Urinary bladder (tissue), 4 donors: ENCODE measurements around the gene ZIC4. TPM values are rescaled to one million over a fixed set of nuclear protein-coding genes. Genes with fewer than 3 reads are reported as not detected.

Source experiments
- DNase-seq: peaks from one replicate; pipeline ENCODE4 v3.0.0-alpha.2; 2015; ENCODE audit errors: extremely low spot score
- H3K27ac ChIP-seq: one replicate; pipeline ENCODE4 v1.5.1; 2013; ENCODE audit warnings: low read depth, mild to moderate bottlenecking, moderate library complexity
- H3K36me3 ChIP-seq: one replicate; pipeline ENCODE4 v1.6.1; 2013; ENCODE audit warnings: mild to moderate bottlenecking, moderate library complexity; ENCODE audit not compliant: insufficient read depth
- H3K4me1 ChIP-seq: one replicate; pipeline ENCODE4 v1.6.1; 2013; ENCODE audit warnings: mild to moderate bottlenecking, moderate library complexity; ENCODE audit not compliant: insufficient read depth
- H3K4me3 ChIP-seq: one replicate; pipeline ENCODE4 v1.5.1; 2013; ENCODE audit warnings: low read depth, low read length
- WGBS: extraction: QIAGEN DNeasy Blood & Tissue Kit; methylation state at CpG from one replicate; pipeline ENCODE4 v1.1.7; 2013; 5-methylcytosine and 5-hydroxymethylcytosine counted together
- polyA plus RNA-seq: library from polyadenylated mRNA; stranded (reverse); fragments of 200-250 nt; gene quantifications from one replicate; pipeline ENCODE4 v1.2.3, GENCODE V29; 2013
- total RNA-seq: library from RNA; depleted of rRNA; stranded (reverse); fragments of >200 nt; gene quantifications from one replicate; pipeline ENCODE4 v1.2.3, GENCODE V29; 2014
- donor health status: healthy with polysubstance abuse.
- donor health status: healthy.

Gene ZIC4
- total and polyA plus RNA-seq, 2 donors, result not detected

DNA sequence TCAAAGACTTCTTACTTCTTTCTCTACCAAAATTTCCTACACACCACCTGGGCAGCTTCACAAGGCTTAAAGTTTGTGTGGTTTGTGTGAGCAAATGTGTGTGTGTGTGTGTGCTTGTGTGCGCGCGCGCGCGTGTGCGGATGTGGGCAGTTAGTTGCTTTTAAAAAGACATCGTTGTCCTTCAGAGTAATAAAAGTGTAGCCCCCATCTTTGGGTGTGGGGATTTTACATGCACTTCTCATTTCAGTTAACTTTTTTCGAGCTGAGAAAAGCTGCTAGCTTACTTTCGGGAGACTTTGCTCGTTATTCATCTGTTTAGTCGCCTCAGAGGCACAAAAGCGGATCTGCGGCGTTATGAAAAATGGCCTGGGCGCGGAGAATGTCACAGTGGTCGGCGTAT is 36.0 kb downstream of the ZIC4 start:
- H3K4me3 ChIP-seq, result no peak overlapping the region
- no peak overlapping the region for H3K27ac ChIP-seq
- DNase-seq, result no peak
- H3K36me3 ChIP-seq, result no peaks in the 10 kb centered on the region
- no peaks in the 10 kb centered on the region for H3K4me1 ChIP-seq
- 5% methylated on average over 19 of the region's 19 CpGs for WGBS

DNA sequence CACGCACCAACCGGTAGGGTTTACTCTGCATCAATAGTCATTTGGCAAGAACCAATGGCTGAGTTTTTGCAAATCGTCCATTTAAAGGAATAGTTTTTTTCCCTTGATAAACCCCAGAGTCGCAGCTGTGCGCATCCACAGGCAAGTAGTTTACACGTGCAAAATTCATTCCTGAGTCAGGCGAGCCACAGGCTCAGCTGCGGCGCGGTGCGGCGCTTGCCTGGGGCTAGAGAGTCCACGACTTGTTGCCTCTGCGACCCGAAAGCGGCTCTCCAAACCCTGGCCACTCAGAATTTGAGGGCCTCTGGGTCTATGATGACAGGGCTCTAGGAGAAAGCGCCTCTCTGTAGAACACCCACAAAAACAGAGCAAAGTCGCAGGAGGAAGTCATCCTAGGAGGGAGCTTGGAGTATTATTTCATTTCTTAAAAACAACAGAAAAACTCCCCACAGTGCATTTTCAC is 36.7 kb downstream of the ZIC4 start:
- Histone ChIP-seq H3K36me3 (no peaks in the 10 kb centered on the region), H3K4me3 (no peak overlapping the region), H3K4me1 (no peaks in the 10 kb centered on the region), H3K27ac (no peak overlapping the region)
- WGBS, result 3% methylated on average over 18 of the region's 18 CpGs
- DNase-seq, result no peak

DNA sequence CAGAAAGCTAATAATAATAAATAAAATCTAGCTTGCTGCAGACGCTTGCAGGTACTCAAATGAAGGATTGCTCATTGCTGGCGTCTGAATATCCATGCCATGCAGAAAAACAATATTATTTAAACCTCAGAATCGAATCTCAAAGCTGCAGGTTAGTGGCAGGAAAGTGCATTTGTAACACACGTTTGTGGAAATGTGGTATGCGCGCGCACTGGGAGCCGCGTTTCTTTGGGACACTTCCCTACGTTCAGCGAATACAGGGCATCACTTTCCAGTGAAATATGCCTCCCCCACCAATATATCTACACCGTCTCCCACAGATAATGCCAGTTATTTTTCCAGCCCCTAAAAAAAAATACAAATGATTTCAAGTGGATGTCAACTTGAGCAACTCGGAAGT is 37.1 kb downstream of the ZIC4 start:
- no peak overlapping the region for H3K4me3 ChIP-seq
- no peaks in the 10 kb centered on the region for H3K4me1 ChIP-seq
- H3K27ac ChIP-seq, result no peak overlapping the region
- no peak for DNase-seq
- WGBS, result 4% methylated on average over 13 of the region's 13 CpGs
- no peaks in the 10 kb centered on the region for H3K36me3 ChIP-seq

DNA sequence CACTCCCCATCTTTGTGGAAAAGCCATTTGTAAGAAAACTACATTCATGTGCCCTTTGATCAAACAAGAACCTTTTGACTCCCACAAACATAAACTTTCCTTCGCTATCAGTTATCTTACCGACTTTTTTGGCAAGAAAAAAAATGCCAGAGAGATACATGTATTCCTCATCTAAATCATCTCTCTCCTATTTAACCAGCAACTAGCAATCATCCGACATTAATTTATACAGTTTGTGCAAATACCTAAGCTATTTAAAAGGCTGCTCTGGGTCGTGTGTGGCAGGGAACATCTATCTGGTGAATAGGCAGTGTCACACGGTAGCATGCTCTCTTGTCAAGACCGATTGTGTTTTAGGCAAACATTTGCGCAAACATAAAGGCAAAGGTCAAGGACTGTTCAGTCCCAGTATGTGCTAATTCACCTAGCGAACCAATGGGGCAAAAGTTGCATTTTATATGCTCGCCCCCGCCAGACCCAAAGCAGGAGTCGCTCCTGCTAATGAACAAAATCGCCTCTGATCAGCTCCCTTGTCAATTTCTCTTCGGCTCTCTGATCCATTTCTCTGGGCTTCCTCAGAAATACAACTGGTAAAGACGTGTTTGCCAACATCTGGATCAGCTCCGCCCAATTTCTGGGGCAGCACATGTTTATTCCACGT is 37.7 kb downstream of the ZIC4 start:
- Histone ChIP-seq H3K4me1 (no peaks in the 10 kb centered on the region), H3K36me3 (no peaks in the 10 kb centered on the region), H3K27ac (no peak overlapping the region), H3K4me3 (no peak overlapping the region)
- DNase-seq, result no peak
- 2% methylated on average over 16 of the region's 16 CpGs for WGBS

DNA sequence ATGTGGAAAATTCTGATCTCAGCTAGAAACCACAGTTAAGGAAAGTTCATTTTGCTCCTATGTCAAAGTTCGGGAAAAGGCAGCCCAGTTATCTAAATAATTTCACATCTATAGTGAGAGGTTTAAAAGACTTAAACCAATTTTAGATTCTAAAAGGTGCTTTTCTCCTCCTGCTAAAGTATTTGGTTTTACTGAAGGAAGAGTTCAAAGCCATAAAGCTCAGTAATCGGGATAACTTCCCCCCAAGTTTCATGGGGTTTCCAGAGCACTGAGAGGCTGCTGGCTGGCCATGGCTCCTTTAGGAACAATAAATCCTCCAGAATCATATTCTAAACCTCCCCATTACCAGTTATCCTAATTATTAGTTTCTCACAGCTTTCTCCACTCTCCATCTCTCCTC is 38.2 kb downstream of the ZIC4 start:
- Histone ChIP-seq H3K4me1 (no peaks in the 10 kb centered on the region), H3K4me3 (no peak overlapping the region), H3K36me3 (no peaks in the 10 kb centered on the region), H3K27ac (no peak overlapping the region)
- no peak for DNase-seq
- WGBS, result 7% methylated on average over 2 of the region's 2 CpGs

DNA sequence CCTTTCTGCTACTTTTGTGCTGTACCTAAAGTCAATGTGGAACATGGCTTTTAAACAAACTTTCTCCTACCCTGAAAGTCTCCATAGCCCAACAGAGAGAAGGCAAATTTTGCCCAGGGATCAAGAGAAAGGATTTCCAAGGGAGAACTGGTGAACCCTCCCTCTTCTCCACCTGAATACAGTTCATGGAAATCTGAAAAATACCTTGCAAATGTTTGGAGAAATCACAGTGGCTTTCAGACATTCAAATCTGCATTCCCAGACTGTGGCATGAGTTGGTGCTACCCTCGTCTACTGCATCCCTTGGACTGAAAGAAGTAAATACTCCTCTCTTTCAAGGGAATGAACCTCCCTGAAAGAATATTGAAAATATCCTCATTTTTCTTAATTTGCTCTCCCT is 38.7 kb downstream of the ZIC4 start:
- WGBS, result 3% methylated on average over 1 of the region's 1 CpG
- no peak for DNase-seq
- no peaks in the 10 kb centered on the region for H3K36me3 ChIP-seq
- H3K4me1 ChIP-seq, result no peaks in the 10 kb centered on the region
- no peak overlapping the region for H3K27ac ChIP-seq
- no peak overlapping the region for H3K4me3 ChIP-seq

DNA sequence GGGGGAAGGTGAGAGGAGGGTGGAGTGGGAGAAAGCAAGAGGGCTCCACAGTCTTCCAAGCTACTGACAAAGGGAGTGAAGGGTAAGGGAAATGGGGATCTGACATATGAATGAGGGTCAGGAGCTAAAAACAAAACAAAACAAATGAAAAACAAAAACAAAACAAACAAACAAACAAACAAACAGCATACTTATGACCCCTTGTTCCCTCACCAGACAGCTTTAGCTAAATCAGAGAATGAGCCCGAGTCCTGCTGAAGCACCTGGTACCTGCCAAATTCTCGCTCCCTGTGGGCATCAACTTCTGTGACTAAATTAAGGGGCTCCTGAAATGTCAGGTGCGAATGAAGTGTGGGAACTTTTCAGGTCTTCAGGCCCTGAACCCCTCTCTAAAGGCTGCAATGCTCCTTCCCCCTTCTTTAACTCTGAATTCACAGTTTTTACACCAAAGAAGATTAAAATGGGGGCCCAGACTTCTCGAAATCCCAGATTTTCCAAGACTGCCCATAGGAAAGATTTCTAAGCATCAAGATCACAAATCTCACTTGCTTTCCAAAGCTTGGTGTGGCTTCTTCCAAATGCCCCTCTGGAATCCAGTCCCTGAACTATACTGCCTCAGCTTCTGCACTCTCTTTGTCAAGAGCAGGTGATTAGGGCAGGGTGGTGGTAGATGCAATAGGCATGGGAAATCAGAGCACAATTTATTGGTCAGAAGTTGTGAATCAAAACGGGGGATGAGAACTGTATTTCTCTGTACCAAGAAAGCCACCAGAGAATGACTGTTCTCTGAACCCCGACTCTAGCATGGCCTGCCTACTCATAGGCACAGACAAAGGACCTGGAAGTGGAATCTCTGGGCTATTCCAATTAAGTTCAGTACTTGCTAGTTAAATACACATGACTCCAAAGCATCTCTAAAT is 40.9 kb downstream of the ZIC4 start:
- Histone ChIP-seq H3K27ac (no peak overlapping the region), H3K4me3 (no peak overlapping the region), H3K36me3 (no peaks in the 10 kb centered on the region), H3K4me1 (no peaks in the 10 kb centered on the region)
- DNase-seq, result no peak
- whole genome bisulfite sequencing, result 55% methylated on average over 6 of the region's 6 CpGs

DNA sequence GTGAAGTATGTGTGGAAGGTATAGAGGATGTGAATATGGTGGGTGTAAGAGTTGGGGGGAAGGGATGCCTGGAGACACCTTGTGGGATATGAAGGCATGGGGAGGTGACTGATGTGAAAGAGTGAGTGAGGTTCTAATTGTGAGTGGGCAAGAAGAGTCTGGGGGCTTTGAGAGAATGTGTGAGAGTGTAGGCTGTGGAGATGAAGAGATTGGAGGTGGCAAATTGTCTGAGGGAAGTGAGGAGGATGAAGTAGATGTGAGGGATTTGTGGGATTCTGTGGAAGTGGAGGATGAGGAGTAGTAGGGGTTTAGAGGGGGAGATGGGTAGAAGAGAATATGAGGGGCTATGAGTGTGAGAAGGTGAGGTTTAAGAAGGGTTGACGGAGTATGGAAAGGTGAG is 41.6 kb downstream of the ZIC4 start:
- H3K27ac ChIP-seq, result no peak overlapping the region
- WGBS, result 38% methylated on average over 1 of the region's 1 CpG
- H3K4me1 ChIP-seq, result no peaks in the 10 kb centered on the region
- H3K36me3 ChIP-seq, result no peaks in the 10 kb centered on the region
- H3K4me3 ChIP-seq, result no peak overlapping the region
- DNase-seq, result no peak

DNA sequence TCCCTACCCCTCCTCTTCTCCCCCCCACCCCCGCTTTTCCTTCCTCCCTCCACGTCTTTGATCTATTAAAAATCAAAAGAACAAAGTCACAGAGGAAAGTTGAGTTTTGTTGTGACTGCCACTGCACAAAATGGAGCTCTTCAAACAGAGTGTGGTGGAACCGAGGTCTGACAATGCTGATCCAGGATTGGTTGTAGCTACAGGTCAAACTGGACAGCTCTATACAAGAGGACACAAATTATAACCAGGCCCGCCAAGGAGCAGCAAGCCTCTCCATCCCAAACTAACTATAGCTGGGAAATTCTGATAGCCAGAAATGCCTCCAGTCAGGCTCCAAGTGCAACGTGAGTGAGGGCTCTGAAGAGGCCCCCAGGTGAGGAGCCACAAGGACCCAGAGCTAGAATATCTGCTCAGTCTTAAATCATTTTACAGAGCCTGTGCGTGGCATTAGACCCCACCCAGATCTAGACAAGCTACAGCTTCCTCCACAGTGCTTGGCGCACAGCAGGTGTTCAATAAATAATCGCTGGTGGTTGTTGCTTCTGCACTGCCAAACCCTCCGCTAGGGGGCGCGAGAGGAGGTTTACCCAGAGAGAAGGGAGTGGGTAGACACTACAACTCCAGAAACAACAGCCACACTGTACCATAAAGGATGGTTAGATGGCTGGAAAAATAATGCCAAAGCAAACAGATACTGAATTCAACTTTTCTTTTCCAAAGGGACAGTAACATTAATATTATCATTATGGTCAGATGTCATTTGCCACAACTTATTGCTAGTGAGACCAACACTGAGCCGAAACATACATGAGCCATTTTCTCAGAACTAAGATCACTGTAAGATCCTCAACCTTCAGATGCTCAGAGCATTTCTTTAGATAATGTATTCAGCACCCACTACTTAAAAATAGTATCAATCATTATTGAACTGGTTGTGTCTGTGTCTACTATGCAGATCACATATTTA is 44.6 kb downstream of the ZIC4 start:
- DNase-seq, result no peak
- H3K4me3 ChIP-seq, result no peak overlapping the region
- no peaks in the 10 kb centered on the region for H3K4me1 ChIP-seq
- H3K27ac ChIP-seq, result no peak overlapping the region
- 11% methylated on average over 12 of the region's 12 CpGs for WGBS
- H3K36me3 ChIP-seq, result no peaks in the 10 kb centered on the region

DNA sequence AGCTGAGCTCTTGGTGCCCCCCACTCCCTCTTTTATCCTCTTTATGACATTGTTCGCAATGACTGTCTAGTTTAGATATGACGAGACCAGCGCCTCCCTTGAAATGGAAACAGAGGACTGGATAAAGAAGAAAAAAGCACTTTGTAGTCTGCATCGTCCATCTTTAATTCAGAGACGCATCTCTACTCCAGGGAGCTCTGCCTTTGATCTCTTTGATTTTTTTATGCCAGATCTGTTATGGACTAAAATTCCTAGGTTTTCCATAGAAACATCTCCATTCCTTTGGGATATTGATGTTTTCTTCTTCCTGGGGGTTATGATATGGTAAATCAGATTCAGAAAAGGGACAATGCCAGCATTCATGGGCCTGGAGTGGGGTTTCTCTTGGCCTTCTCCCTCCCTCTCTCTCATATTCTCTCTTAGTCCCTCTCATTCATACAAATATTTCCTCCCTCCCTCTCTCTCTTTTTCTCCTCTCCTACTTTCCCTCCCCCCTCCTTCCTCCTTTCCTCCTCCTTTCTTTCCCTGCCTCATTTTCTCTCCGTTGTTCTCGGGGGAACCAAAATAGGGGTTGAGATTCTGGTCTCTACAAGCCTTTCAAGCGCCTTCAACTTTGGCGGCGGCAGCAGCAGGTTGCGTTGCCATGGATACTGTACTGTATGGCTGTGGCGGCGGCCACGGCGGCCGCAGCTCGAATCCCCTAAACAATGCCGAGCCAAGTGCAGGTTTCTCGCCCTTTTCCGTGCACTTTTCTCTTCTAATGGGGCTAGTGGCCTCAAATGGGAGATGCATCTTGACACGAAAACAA is 45.5 kb downstream of the ZIC4 start:
- no peaks in the 10 kb centered on the region for H3K4me1 ChIP-seq
- no peak for DNase-seq
- H3K4me3 ChIP-seq, result no peak overlapping the region
- H3K36me3 ChIP-seq, result no peaks in the 10 kb centered on the region
- H3K27ac ChIP-seq, result no peak overlapping the region
- whole genome bisulfite sequencing, result 5% methylated on average over 21 of the region's 21 CpGs

DNA sequence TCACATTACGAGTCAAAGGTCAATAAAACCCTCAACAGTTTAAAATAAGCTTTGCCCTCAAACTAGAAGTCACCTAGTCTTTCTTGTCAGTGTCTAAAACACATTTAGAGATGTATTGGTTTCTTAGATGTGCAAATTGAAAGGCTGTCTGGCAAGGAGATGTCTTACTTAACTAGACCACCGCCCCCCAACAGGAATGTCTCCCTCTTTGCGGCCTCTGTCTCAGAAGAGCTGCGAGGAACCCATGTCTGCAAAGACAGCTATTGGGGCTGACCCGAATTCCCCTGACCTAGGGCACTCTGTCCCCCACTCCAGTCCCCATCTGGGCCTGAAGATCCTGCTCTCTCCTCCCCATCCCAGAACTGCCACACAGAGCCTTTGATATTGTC is 46.3 kb downstream of the ZIC4 start:
- Histone ChIP-seq H3K4me1 (no peaks in the 10 kb centered on the region), H3K36me3 (no peaks in the 10 kb centered on the region), H3K4me3 (no peak overlapping the region), H3K27ac (no peak overlapping the region)
- no peak for DNase-seq
- 19% methylated on average over 5 of the region's 5 CpGs for WGBS

DNA sequence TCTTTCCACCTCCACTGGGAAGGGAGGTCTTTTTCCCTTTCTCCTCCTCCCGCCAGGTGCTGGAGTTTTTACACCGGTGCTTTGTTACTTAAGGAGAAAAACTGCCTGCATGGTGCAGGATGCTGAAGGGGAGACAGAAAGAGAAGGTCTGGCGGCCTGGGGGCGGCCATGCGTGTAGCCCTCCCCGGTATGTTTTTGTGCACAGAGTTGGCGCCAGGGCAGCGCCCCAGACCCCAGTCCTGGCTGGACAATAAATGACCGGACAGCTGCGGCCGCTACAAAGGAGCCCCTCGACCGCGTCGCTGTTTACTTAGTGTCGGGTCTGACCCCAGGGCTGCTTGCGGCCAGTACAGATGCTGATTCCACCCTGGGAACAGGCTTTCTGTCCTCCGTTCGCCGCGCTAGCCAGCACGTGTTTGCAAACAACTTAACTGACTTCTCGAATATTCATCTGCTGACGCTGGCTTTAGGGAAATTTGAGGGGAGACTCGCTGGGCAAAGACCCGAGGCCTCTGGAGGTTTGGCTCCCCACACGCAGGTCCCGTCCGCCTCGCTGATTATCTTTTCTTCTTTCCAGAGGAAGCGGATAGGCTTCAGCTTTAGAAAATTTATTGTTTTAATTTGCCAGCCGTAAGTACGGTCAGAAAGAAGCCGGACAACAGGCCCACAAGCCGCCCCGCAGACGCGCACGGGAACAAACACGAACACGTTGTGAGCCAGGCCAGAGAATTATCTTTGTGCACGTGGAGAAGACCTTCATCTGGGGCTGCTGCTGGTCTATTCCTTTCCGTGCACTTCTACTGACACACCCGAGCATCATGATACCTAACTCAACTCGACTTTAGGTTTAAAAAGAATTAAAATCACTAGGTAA is 46.9 kb downstream of the ZIC4 start:
- no peak overlapping the region for H3K27ac ChIP-seq
- no peak overlapping the region for H3K4me3 ChIP-seq
- H3K36me3 ChIP-seq, result no peaks in the 10 kb centered on the region
- no peak for DNase-seq
- H3K4me1 ChIP-seq, result no peaks in the 10 kb centered on the region
- 5% methylated on average over 45 of the region's 45 CpGs for WGBS
